Uterus (tissue), 2 donors: Measurements from ENCODE around the gene DNASE2.

Experiments used
- POLR2A ChIP-seq, 2 donors: fragments of 450-650 bp; IDR thresholded peaks; one replicate each; pipeline ENCODE4 v1.6.1; 2016; ENCODE audit warnings: antibody characterized with exemption in 2 of 2, mild to moderate bottlenecking in 1 of 2, moderate library complexity in 1 of 2
- TF ChIP-seq, protein P1 (sequence below), 4 experiments: fragments of 200-600 bp in 2 of 4; fragments of 450-650 bp in 2 of 4; sonication (generic) in 2 of 4; IDR thresholded peaks; one replicate each; pipeline ENCODE4 v1.5.1; 2016 to 2019; ENCODE audit warnings: antibody characterized with exemption in 4 of 4, mild to moderate bottlenecking in 2 of 4, moderate library complexity in 1 of 4

GRCh38 chr19:12837225-12837624 lies 44.0 kb downstream of the DNASE2 start:
- TF ChIP-seq, protein P1, sequence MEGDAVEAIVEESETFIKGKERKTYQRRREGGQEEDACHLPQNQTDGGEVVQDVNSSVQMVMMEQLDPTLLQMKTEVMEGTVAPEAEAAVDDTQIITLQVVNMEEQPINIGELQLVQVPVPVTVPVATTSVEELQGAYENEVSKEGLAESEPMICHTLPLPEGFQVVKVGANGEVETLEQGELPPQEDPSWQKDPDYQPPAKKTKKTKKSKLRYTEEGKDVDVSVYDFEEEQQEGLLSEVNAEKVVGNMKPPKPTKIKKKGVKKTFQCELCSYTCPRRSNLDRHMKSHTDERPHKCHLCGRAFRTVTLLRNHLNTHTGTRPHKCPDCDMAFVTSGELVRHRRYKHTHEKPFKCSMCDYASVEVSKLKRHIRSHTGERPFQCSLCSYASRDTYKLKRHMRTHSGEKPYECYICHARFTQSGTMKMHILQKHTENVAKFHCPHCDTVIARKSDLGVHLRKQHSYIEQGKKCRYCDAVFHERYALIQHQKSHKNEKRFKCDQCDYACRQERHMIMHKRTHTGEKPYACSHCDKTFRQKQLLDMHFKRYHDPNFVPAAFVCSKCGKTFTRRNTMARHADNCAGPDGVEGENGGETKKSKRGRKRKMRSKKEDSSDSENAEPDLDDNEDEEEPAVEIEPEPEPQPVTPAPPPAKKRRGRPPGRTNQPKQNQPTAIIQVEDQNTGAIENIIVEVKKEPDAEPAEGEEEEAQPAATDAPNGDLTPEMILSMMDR (IDR thresholded peaks at IDR 0.05): no peak
- no peak for TF ChIP-seq POLR2A (IDR thresholded peaks at IDR 0.05)
